H1 (cell line): ENCODE data around the gene LRRC32. TPM values are rescaled to one million over a fixed set of nuclear protein-coding genes. Genes with fewer than 3 reads are reported as not detected.

Source experiments
- CTCF ChIA-PET: fragments of 300-600 bp; sonication (Branson Sonifier 250); formaldehyde crosslinking; loops from one replicate; lab custom pipeline; 2021; ENCODE audit not compliant: partially characterized antibody; lab: Charles Lee
- POLR2A ChIA-PET: fragments of 300-600 bp; sonication (Branson Sonifier 250); formaldehyde crosslinking; loops from one replicate; lab custom pipeline; 2021; ENCODE audit warnings: inconsistent platforms; ENCODE audit not compliant: partially characterized antibody; lab: Charles Lee
- DNase-seq, 2 experiments: peaks; one replicate each; pipeline versions ENCODE4 v3.0.0 to v3.0.0-alpha.2; 2010 to 2022; ENCODE audit warnings: low spot score in 2 of 2, low read depth in 1 of 2, mixed read lengths in 1 of 2
- FAIRE-seq: peaks from 2 replicates; lab custom pipeline; 2011; peaks lifted over from hg19 to GRCh38; lab: Jason Lieb, UNC
- H2AFZ ChIP-seq: 2 replicates; pipeline ENCODE4 v1.8.1; 2012; ENCODE audit warnings: low read length, inconsistent platforms
- H2AK5ac ChIP-seq: 2 replicates; pipeline ENCODE4 v1.6.1; 2013; ENCODE audit warnings: low read depth, low read length
- H2BK120ac ChIP-seq: replicated peaks from 2 replicates; pipeline ENCODE3; 2013; ENCODE audit warnings: low read depth, low read length, inconsistent platforms
- H2BK12ac ChIP-seq: 2 replicates; pipeline ENCODE4 v1.6.1; 2013; ENCODE audit warnings: low read depth, low read length
- H2BK15ac ChIP-seq: 2 replicates; pipeline ENCODE4 v1.6.1; 2013; ENCODE audit warnings: low read length
- H2BK20ac ChIP-seq: 2 replicates; pipeline ENCODE4 v1.6.1; 2013; ENCODE audit warnings: low read length
- H2BK5ac ChIP-seq: 2 replicates; pipeline ENCODE4 v1.6.1; 2013; ENCODE audit warnings: low read depth, low read length
- H3K14ac ChIP-seq: 2 replicates; pipeline ENCODE4 v1.6.1; 2013; ENCODE audit warnings: inconsistent platforms; ENCODE audit not compliant: insufficient read length
- H3K18ac ChIP-seq: 2 replicates; pipeline ENCODE4 v1.6.1; 2013; ENCODE audit warnings: low read length; ENCODE audit errors: extremely low read depth
- H3K23ac ChIP-seq: 2 replicates; pipeline ENCODE4 v1.6.1; 2013; ENCODE audit warnings: inconsistent platforms; ENCODE audit not compliant: insufficient read length
- H3K23me2 ChIP-seq: 2 replicates; pipeline ENCODE4 v1.6.1; 2013; ENCODE audit warnings: low read depth, low read length
- H3K27ac ChIP-seq: 2 replicates; pipeline ENCODE4 v1.6.1; 2011; ENCODE audit warnings: low read depth, low read length, inconsistent platforms
- H3K27me3 ChIP-seq, 4 experiments: replicated peaks in 1 of 4; 1 replicate in 1 of 4; 2 replicates in 3 of 4; pipeline versions ENCODE4 v1.6.1 to v1.8.1; 2011 to 2013; ENCODE audit warnings: low read length in 3 of 4, mild to moderate bottlenecking in 3 of 4, inconsistent platforms in 2 of 4, mixed read lengths in 2 of 4, moderate library complexity in 1 of 4; ENCODE audit not compliant: control insufficient read depth in 3 of 4, insufficient read depth in 3 of 4; ENCODE audit errors: extremely low read depth in 1 of 4
- H3K36me3 ChIP-seq, 4 experiments: 2 replicates each; pipeline versions ENCODE4 v1.6.1 to v1.8.1; 2011 to 2013; ENCODE audit warnings: mild to moderate bottlenecking in 4 of 4, low read length in 3 of 4, moderate library complexity in 2 of 4, control low read depth in 1 of 4, inconsistent platforms in 1 of 4; ENCODE audit not compliant: insufficient read depth in 4 of 4, control insufficient read depth in 2 of 4
- H3K4ac ChIP-seq: replicated peaks from 2 replicates; pipeline ENCODE3; 2013; ENCODE audit warnings: low read length, low read depth, mixed read lengths, inconsistent platforms; ENCODE audit not compliant: insufficient read length
- H3K4me1 ChIP-seq, 4 experiments: replicated peaks in 1 of 4; 1 replicate in 1 of 4; 2 replicates in 3 of 4; pipeline versions ENCODE4 v1.6.1 to v1.8.1; 2011 to 2013; ENCODE audit warnings: low read length in 3 of 4, inconsistent platforms in 2 of 4, mixed read lengths in 1 of 4; ENCODE audit not compliant: insufficient read depth in 4 of 4, control insufficient read depth in 3 of 4
- H3K4me2 ChIP-seq, 2 experiments: 2 replicates each; pipeline versions ENCODE4 v1.6.1 to v1.8.1; 2011 to 2013; ENCODE audit warnings: low read depth in 2 of 2, low read length in 2 of 2, control low read depth in 1 of 2, inconsistent platforms in 1 of 2, mild to moderate bottlenecking in 1 of 2; ENCODE audit not compliant: insufficient read depth in 1 of 2
- H3K4me3 ChIP-seq, 4 experiments: fragments of 200-600, 300-600 bp in 1 of 4; sonication (generic), shearing (Covaris generic), sonication (Bioruptor Twin) in 1 of 4; 2 replicates each; pipeline versions ENCODE4 v1.5.1 to v1.8.1; 2011 to 2016; ENCODE audit warnings: low read length in 4 of 4, low read depth in 3 of 4, control low read depth in 2 of 4, inconsistent platforms in 2 of 4, mild to moderate bottlenecking in 2 of 4, mixed read lengths in 1 of 4, moderate library complexity in 1 of 4; ENCODE audit not compliant: insufficient read depth in 2 of 4; ENCODE audit errors: extremely low read depth in 1 of 4
- H3K56ac ChIP-seq: replicated peaks from 2 replicates; pipeline ENCODE3; 2013; ENCODE audit warnings: low read depth, mild to moderate bottlenecking, mixed read lengths, low read length, inconsistent platforms; ENCODE audit not compliant: insufficient read length
- H3K79me1 ChIP-seq: 2 replicates; pipeline ENCODE4 v1.6.1; 2013; ENCODE audit warnings: low read depth, low read length, control low read depth
- H3K79me2 ChIP-seq, 2 experiments: 2 replicates each; pipeline versions ENCODE4 v1.6.1 to v1.8.1; 2012 to 2013; ENCODE audit warnings: low read length in 2 of 2, mild to moderate bottlenecking in 2 of 2, inconsistent platforms in 1 of 2; ENCODE audit not compliant: insufficient read depth in 2 of 2, control insufficient read depth in 1 of 2
- H3K9ac ChIP-seq, 4 experiments: replicated peaks in 1 of 4; 1 replicate in 1 of 4; 2 replicates in 3 of 4; pipeline versions ENCODE4 v1.6.1 to v1.8.1; 2011 to 2013; ENCODE audit warnings: low read depth in 3 of 4, low read length in 3 of 4, control low read depth in 2 of 4, mild to moderate bottlenecking in 2 of 4, moderate library complexity in 2 of 4, inconsistent platforms in 1 of 4; ENCODE audit errors: extremely low read depth in 1 of 4
- H3K9me3 ChIP-seq, 2 experiments: 2 replicates each; pipeline versions ENCODE4 v1.6.1 to v1.8.1; 2012 to 2013; ENCODE audit warnings: mild to moderate bottlenecking in 2 of 2, moderate library complexity in 2 of 2, control low read depth in 1 of 2, inconsistent platforms in 1 of 2, low read depth in 1 of 2, low read length in 1 of 2, mixed read lengths in 1 of 2; ENCODE audit not compliant: insufficient read depth in 2 of 2
- H4K20me1 ChIP-seq, 2 experiments: replicated peaks in 1 of 2; 2 replicates each; pipeline versions ENCODE3 to v1.8.1; 2011 to 2013; ENCODE audit warnings: inconsistent platforms in 2 of 2, low read length in 2 of 2, mild to moderate bottlenecking in 1 of 2; ENCODE audit not compliant: insufficient read depth in 2 of 2, control insufficient read depth in 1 of 2
- H4K5ac ChIP-seq: 2 replicates; pipeline ENCODE4 v1.6.1; 2013; ENCODE audit warnings: low read length, low read depth, mixed read lengths, inconsistent platforms; ENCODE audit not compliant: insufficient read length
- H4K8ac ChIP-seq: 2 replicates; pipeline ENCODE4 v1.8.0; 2013; ENCODE audit warnings: mild to moderate bottlenecking, moderate library complexity, low read length, inconsistent platforms; ENCODE audit not compliant: insufficient read depth; ENCODE audit errors: extremely low read depth
- H4K91ac ChIP-seq: replicated peaks from 2 replicates; pipeline ENCODE3; 2013; ENCODE audit warnings: low read length, mixed read lengths, inconsistent platforms; ENCODE audit not compliant: insufficient read length
- BRCA1 ChIP-seq: IDR thresholded peaks from 2 replicates; pipeline ENCODE4 v1.6.1; 2012; ENCODE audit warnings: low read depth, low read length, improper control_type of control experiment
- CEBPB ChIP-seq: IDR thresholded peaks from 2 replicates; pipeline ENCODE4 v1.6.1; 2012; ENCODE audit warnings: low read depth, low read length
- E2F6 ChIP-seq: IDR thresholded peaks from 2 replicates; pipeline ENCODE4 v1.6.1; 2012; ENCODE audit warnings: inconsistent platforms
- FOSL1 ChIP-seq: IDR thresholded peaks from 2 replicates; pipeline ENCODE4 v1.6.1; 2011; ENCODE audit warnings: mild to moderate bottlenecking, low read depth, low read length, moderate library complexity; ENCODE audit not compliant: insufficient read depth
- KDM5A ChIP-seq: fragments of 200-600 bp; IDR thresholded peaks from 2 replicates; pipeline ENCODE4 v1.7.1; 2012; ENCODE audit warnings: mild to moderate bottlenecking, low read length, inconsistent platforms, mixed read lengths
- POLR2A ChIP-seq, 2 experiments: IDR thresholded peaks; 1 replicate in 1 of 2; 2 replicates in 1 of 2; pipeline ENCODE4 v1.6.1; 2011; ENCODE audit warnings: low read depth in 2 of 2, low read length in 2 of 2, mild to moderate bottlenecking in 2 of 2; ENCODE audit errors: control extremely low read depth in 1 of 2
- POU5F1 ChIP-seq: IDR thresholded peaks from 2 replicates; pipeline ENCODE4 v1.6.1; 2011; ENCODE audit warnings: low read depth, mild to moderate bottlenecking, low read length, moderate library complexity
- SIRT6 ChIP-seq: IDR thresholded peaks from one replicate; pipeline ENCODE4 v1.7.1; 2012; ENCODE audit warnings: low read length, inconsistent platforms
- WGBS, 2 experiments: shearing (Covaris generic) in 1 of 2; methylation state at CpG; one replicate each; pipeline versions ENCODE4 v1.1.6 to v1.1.7; 2013 to 2015; ENCODE audit warnings: low lambda C conversion rate in 2 of 2, mixed read lengths in 2 of 2, inconsistent platforms in 1 of 2, low coverage in 1 of 2, missing lambda C conversion rate in 1 of 2; ENCODE audit not compliant: insufficient replicate concordance in 2 of 2, insufficient coverage in 1 of 2, insufficient read length in 1 of 2; ENCODE audit errors: extremely low coverage in 1 of 2, missing lambda C conversion rate in 1 of 2; 5-methylcytosine and 5-hydroxymethylcytosine counted together
- polyA plus RNA-seq, 7 experiments: library from polyadenylated mRNA; depleted of rRNA in 3 of 7; stranded (reverse) in 5 of 7; unstranded in 2 of 7; fragments of >200 nt in 5 of 7; fragments of 200-250 nt in 2 of 7; gene quantifications; 1 replicate in 5 of 7; 2 replicates in 1 of 7; 4 replicates in 1 of 7; pipeline versions ENCODE4 v1.2.1 to v1.2.3, GENCODE V29; 2011 to 2013; ENCODE audit warnings: missing spikeins in 2 of 7, mixed read lengths in 2 of 7
- total RNA-seq: library from RNA; stranded (reverse); fragmentation: NEBNext Ultra II Directional; extraction: Animal tissue kit (Norgen Biotek cat#: 25700); gene quantifications from 2 replicates; pipeline ENCODE4 v1.2.1, GENCODE V29; 2021
- TF ChIP-seq, protein P1 (sequence below): IDR thresholded peaks from 2 replicates; pipeline ENCODE4 v1.6.1; 2012; ENCODE audit warnings: low read length, inconsistent platforms

The LRRC32 gene
- total and polyA plus RNA-seq, 2 of the 8 experiments (the other 6 are each of a cell fraction or from before 2014, with no cell fraction given), result 0.99 to 1.9 TPM

GRCh38 chr11:76631566-76632308 lies 38.8 kb downstream of the LRRC32 start:
- Histone ChIP-seq H4K8ac (no peak overlapping the region), H2AK5ac (no peak overlapping the region), H3K27me3 (no peaks in the 10 kb centered on the region), H3K36me3 (no peaks in the 10 kb centered on the region), H3K4me2 (no peak overlapping the region), H3K18ac (no peak overlapping the region), H2AFZ (no peak overlapping the region), H3K4ac (no peak overlapping the region), H3K14ac (no peak overlapping the region), H2BK120ac (no peak overlapping the region), H2BK20ac (no peak overlapping the region), H3K56ac (no peak overlapping the region), H2BK12ac (no peak overlapping the region), H3K4me1 (no peaks in the 10 kb centered on the region), H3K4me3 (no peak overlapping the region), H4K20me1 (no peaks in the 10 kb centered on the region), H3K23ac (no peak overlapping the region), H3K79me2 (no peaks in the 10 kb centered on the region), H4K91ac (no peak overlapping the region), H2BK15ac (no peak overlapping the region), H3K9ac (no peak overlapping the region), H2BK5ac (no peak overlapping the region), H3K23me2 (no peaks in the 10 kb centered on the region), H3K9me3 (0 out of 4 replicates have a peak, but pooled peaks cover 0 to 4% of the 10 kb centered on the region in 2 experiments), H4K5ac (no peak overlapping the region), H3K79me1 (no peaks in the 10 kb centered on the region), H3K27ac (no peak overlapping the region)
- ChIA-PET CTCF (interaction anchor here (1.4 kb wide), 2 partner anchors 33 kb away, joined by 3 to 8 read pairs; no protein-coding TSS in a partner anchor), POLR2A (no interaction called here)
- no peak for TF ChIP-seq SIRT6
- TF ChIP-seq POLR2A (IDR thresholded peaks at IDR 0.05; ENCODE audit: control extremely low read depth in 1 of 2, low read depth in 2 of 2, low read length in 2 of 2), result no peak
- no peak for TF ChIP-seq E2F6
- no peak for TF ChIP-seq BRCA1
- TF ChIP-seq KDM5A, result no peak
- TF ChIP-seq CEBPB, result no peak
- no peak for TF ChIP-seq FOSL1
- no peak for TF ChIP-seq POU5F1
- TF ChIP-seq, protein P1, sequence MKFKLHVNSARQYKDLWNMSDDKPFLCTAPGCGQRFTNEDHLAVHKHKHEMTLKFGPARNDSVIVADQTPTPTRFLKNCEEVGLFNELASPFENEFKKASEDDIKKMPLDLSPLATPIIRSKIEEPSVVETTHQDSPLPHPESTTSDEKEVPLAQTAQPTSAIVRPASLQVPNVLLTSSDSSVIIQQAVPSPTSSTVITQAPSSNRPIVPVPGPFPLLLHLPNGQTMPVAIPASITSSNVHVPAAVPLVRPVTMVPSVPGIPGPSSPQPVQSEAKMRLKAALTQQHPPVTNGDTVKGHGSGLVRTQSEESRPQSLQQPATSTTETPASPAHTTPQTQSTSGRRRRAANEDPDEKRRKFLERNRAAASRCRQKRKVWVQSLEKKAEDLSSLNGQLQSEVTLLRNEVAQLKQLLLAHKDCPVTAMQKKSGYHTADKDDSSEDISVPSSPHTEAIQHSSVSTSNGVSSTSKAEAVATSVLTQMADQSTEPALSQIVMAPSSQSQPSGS, result no peak
- WGBS, 2 experiments, result 96% methylated on average over 3 of the region's 3 CpGs; no CpG with 5 or more reads in 1 of the 2 experiments
- FAIRE-seq (no peak), DNase-seq (no peak)
